ENCODE data around the gene VAPB.
A peak's percentile ranks its signal among the peaks of the same experiment; 100 is the strongest.

The VAPB gene

GRCh38 chr20:58436868-58437645 is 48.0 kb downstream of the VAPB start:
- no peak for DNase-seq (ENCODE audit: low spot score)

GRCh38 chr20:58438970-58439808 is 50.2 kb downstream of the VAPB start:
- DNase-seq (ENCODE audit: low spot score): no peak

DNA sequence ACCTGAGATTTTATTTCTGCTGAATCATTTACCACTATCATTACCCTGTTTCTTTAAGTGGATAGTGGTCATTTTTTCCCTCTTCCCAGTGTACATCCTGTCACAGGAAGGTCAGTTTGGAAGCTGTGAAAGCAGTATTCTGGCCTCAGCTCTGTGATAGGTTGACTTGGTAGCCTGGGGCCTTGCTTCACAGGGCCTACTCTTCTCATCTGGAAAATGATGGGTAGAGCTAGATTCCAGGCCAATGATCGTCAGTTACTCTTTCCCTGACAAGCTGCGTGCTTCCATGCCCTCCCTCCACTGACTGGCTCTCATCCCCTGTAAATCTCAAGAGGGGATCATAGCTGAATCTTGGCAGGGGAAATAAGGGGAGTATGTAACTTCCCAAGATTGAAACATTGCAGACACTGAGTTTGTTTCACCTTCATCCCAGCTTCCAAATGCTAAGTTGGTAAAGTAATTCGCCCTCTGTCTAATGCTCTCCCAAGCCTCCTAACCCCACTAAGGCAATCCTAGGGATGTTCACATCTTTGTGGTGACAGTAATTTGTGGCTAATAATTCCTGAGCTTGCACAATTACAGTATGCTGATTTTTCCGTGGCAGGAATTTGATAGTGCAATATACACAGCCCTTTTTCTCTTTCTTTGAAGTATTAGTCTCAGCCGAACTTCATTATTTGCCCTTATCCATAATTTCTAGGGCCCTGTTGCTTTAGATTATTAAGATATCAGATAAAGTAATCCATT is 51.2 kb downstream of the VAPB start:
- no peak for DNase-seq (ENCODE audit: low spot score)

DNA sequence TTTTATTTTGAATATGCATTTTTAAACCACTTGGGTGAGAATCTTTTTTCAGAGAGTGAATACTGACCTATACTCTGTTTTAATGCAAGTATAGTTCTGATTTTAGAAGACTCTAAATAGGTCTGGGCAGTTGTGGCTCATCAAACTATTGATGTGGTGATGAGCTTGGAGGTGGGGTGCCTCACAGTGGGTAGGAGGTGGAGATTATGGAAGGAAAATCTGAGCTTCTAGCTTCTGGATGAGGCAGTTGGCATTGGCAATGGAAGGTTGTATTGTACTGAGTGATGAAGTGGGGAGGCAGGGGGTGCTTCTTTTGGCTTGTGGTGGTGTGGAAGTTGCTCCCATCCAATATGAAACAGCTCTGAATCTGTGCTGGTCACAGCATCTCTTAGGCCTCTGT is 52.7 kb downstream of the VAPB start:
- DNase-seq (ENCODE audit: low spot score): no peak

- DNase-seq (ENCODE audit: low spot score): no peak
Observed at GRCh38 chr20:58444746-58445255, 55.8 kb downstream of the VAPB start.

DNA sequence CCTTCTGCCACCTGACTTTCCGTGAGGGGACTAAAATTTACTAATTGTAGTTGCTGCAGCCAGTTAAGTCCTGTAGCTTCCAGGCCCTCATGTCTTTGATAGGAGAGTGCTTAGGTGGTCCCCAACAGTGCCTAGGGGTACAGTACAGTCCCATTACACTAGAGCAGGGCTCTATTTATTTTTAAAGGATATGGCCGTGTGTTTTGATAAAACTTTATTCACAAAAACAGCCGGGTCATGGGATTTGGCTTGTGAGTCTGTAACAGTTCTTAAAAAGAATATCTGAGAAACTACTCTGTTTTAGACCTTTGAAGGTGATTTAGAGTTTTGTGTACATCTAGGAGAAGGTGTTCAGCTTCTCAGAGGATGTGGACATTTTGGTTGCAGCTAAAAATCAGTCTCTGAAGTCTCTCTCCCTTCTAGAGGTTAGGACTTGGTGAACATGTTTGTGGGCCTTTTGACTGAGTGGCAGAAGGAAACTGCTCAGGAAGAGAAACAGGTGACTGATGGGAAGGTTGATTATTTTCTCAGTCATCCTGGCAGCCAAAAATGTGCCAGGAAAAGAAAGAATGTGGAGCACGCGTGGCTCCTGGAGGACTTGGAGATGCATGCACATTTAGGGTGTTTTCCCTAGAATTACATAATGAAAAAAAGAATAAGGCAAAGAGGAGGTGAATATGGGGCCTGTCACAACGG is 57.4 kb downstream of the VAPB start:
- DNase-seq (ENCODE audit: low spot score): no peak

DNA sequence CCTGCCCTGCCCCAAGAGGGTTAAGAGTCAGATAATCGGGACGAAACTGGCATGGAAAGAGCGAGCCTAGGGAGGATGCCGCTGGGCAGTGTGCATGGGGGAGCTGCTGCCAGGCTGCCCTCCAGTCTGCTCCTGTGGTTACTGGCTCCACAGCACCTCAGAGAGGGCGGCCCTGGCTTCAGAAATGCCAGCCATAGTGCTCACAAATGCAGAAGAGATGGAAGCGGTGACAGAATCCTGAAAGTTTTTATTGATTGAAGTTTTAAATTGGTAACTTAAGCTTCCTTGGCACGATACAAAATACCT is 57.9 kb downstream of the VAPB start:
- no peak for DNase-seq (ENCODE audit: low spot score)

GRCh38 chr20:58447511-58448391 is 58.7 kb downstream of the VAPB start:
- peak; percentile 53 for DNase-seq (ENCODE audit: low spot score)

- DNase-seq (ENCODE audit: low spot score): no peak
Observed at GRCh38 chr20:58448958-58449357, 59.9 kb downstream of the VAPB start.

- no peak for DNase-seq (ENCODE audit: low spot score)
Observed at GRCh38 chr20:58449681-58450221, 60.7 kb downstream of the VAPB start.

DNA sequence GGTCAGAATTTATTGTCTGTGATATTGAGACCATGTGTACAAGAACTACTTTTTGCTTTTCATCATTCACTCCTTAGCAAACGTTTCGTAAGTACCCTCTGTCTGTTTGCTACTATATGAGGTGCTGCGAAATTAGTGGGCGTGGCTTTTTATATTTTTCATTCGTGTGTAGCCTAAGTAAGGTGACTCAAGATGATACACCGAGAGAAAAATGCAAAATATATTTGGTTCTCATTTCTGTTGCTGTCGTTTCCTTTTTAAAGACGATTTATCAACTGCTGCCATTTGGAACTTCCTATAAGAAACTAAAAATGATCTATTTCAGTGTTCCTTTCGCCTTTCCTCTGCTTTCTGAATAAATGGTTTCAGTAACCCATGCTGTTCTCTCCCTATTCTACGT is 61.2 kb downstream of the VAPB start:
- no peak for DNase-seq (ENCODE audit: low spot score)

GRCh38 chr20:58452667-58453255 is 63.7 kb downstream of the VAPB start:
- no peak for DNase-seq (ENCODE audit: low spot score)

- no peak for DNase-seq (ENCODE audit: low spot score)
Observed at GRCh38 chr20:58453391-58453790, 64.4 kb downstream of the VAPB start.

GRCh38 chr20:58454460-58454859 is 65.4 kb downstream of the VAPB start:
- no peak for DNase-seq (ENCODE audit: low spot score)

GRCh38 chr20:58457083-58457695 is 68.2 kb downstream of the VAPB start:
- no peak for DNase-seq (ENCODE audit: low spot score)

DNA sequence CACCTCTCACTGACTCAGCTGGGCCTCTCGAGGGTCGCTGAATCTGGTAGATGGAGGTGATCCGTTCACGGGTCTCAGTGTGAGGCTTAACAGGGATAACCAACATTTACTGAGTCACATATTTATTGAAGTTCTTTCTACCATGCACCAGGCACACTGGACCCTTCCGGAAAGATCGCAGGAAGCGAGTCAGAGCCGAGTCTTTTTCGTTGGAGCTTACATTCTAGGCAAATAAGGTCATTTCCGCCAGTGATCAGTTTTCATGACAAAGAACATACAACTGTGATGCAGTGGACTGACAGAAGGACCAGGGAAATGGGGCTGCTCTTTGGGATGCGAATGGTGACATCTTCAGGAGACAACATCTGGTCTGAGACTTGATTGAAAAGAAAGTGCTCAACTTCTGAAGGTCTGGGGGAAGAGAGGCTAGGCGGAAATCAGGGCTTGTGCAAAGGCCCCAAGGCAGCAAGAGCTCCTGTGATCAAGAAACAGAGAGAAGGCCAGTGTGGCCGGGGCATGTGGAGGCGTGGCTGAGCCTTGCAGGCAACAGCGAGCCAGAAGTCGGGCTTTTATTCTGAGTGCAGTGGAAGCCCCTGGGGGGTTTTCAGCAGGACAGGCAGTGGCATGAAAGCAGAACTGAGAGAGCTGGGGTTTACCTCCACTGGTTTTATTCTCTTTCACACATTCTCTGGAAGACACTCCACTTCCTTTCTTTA is 69.5 kb downstream of the VAPB start:
- DNase-seq (ENCODE audit: low spot score): peak; percentile 74

GRCh38 chr20:58459058-58459750 is 70.2 kb downstream of the VAPB start:
- DNase-seq (ENCODE audit: low spot score): no peak

- no peak for DNase-seq (ENCODE audit: low spot score)
Observed at GRCh38 chr20:58461104-58461503, 72.1 kb downstream of the VAPB start.

DNA sequence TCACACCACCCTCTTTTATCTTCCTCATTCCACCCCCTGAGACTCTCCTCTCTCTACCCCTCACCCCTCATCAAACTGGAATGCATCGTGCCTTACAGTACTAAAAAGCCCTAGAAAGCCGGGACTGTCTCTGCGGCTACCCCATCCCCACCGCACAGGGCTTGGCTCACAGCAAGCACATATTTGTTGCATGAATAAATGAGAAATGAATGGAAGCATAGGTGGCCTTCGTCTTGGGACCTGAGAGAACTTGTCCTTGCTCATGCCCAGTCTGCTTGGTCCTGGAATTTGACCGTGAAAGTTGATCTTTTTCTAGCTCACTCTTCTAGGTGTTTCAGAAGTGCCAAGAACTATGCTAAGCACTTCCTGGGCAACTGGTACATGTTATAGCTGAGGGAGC is 72.9 kb downstream of the VAPB start:
- no peak for DNase-seq (ENCODE audit: low spot score)

All from germinal center (tissue), 1 donor.